Endodermal cell (in vitro differentiated cells): ENCODE measurements around the gene MAML2. TPM values are rescaled to one million over a fixed set of nuclear protein-coding genes. Genes with fewer than 3 reads are reported as not detected.

ENCODE experiments used
- DNase-seq: peaks from one replicate; pipeline ENCODE4 v3.0.0-alpha.2; 2017
- H3K27ac ChIP-seq: 2 replicates; pipeline ENCODE4 v1.5.1; 2013; ENCODE audit warnings: mild to moderate bottlenecking, low read depth, low read length, moderate library complexity
- H3K27me3 ChIP-seq: 2 replicates; pipeline ENCODE4 v1.6.1; 2013; ENCODE audit warnings: mild to moderate bottlenecking, low read length, moderate library complexity; ENCODE audit not compliant: insufficient read depth, control insufficient read depth, poor library complexity, severe bottlenecking
- H3K36me3 ChIP-seq: 2 replicates; pipeline ENCODE4 v1.7.0; 2013; ENCODE audit warnings: mild to moderate bottlenecking, low read length, moderate library complexity; ENCODE audit not compliant: control insufficient read depth, insufficient read depth
- H3K4me1 ChIP-seq: one replicate; pipeline ENCODE4 v1.7.0; 2013; ENCODE audit warnings: low read length; ENCODE audit not compliant: control insufficient read depth, insufficient read depth
- H3K4me3 ChIP-seq: 2 replicates; pipeline ENCODE4 v1.5.1; 2013; ENCODE audit warnings: mild to moderate bottlenecking, low read length, moderate library complexity
- H3K9ac ChIP-seq: 2 replicates; pipeline ENCODE4 v1.6.1; 2013; ENCODE audit warnings: mild to moderate bottlenecking, low read length, moderate library complexity; ENCODE audit not compliant: poor library complexity, severe bottlenecking; ENCODE audit errors: extremely low read depth
- H3K9me3 ChIP-seq: 2 replicates; pipeline ENCODE4 v1.6.1; 2013; ENCODE audit warnings: mild to moderate bottlenecking, low read length, moderate library complexity; ENCODE audit not compliant: control insufficient read depth
- H3K27ac Mint-ChIP-seq: 2 replicates; pipeline ENCODE4 v1.8.0; 2020; ENCODE audit warnings: mixed read lengths
- H3K27me3 Mint-ChIP-seq: 2 replicates; pipeline ENCODE4 v1.8.0; 2021; ENCODE audit warnings: mild to moderate bottlenecking, mixed read lengths; ENCODE audit not compliant: insufficient read depth
- H3K36me3 Mint-ChIP-seq: 2 replicates; pipeline ENCODE4 v1.8.0; 2020; ENCODE audit warnings: low read depth, mixed read lengths
- H3K4me1 Mint-ChIP-seq: 2 replicates; pipeline ENCODE4 v1.8.0; 2020; ENCODE audit warnings: mixed read lengths
- H3K4me3 Mint-ChIP-seq: 2 replicates; pipeline ENCODE4 v1.8.0; 2020; ENCODE audit warnings: mild to moderate bottlenecking, moderate library complexity, mixed read lengths
- H3K9me3 Mint-ChIP-seq: 2 replicates; pipeline ENCODE4 v1.8.0; 2020; ENCODE audit warnings: mild to moderate bottlenecking, mixed read lengths
- WGBS, 2 experiments: methylation state at CpG; one replicate each; pipeline versions ENCODE4 v1.1.5 to v1.1.7; 2013; ENCODE audit warnings: missing lambda C conversion rate in 2 of 2, mixed read lengths in 1 of 2; ENCODE audit not compliant: insufficient coverage in 1 of 2, insufficient read length in 1 of 2; 5-methylcytosine and 5-hydroxymethylcytosine counted together
- total RNA-seq, 2 donors: library from RNA; stranded (reverse); fragmentation: NEBNext Ultra II Directional in 1 of 2; extraction: Animal tissue kit (Norgen Biotek cat#: 25700) in 1 of 2; gene quantifications; 2 replicates in 1 of 2; 3 replicates in 1 of 2; pipeline ENCODE4 v1.2.1, GENCODE V29; 2021
- TF ChIP-seq, protein P1 (sequence below): fragments of 200-600 bp; sonication (generic); conservative IDR thresholded peaks from 2 replicates; pipeline ENCODE4 v1.5.0; 2021; ENCODE audit warnings: antibody characterized with exemption, mild to moderate bottlenecking

MAML2 gene
- total RNA-seq, 2 donors from 2014 or later: 6.6 to 8.0 TPM

DNA sequence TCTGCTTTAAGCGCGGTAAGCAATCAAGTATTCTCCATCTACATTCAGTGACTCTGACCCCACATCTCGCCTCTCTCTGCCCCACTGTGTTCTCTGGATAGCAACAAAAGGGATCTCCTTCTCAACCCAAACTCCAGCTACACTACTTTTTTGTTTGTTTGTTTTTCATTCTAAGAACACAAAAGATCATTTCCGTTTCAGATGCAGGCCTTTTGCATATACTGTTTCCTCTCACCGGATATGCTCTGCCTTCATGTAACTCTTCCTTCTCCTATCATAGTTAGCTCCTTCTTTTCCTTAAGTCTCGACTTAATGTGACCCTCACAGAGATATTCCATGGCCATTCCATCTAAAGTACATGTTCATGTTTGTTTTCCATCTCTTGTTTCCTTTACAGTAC is 239.3 kb downstream of the MAML2 start:
- Mint-ChIP-seq H3K27ac (no peak overlapping the region), H3K9me3 (no peaks in the 10 kb centered on the region), H3K4me3 (no peak overlapping the region), H3K27me3 (no peaks in the 10 kb centered on the region), H3K4me1 (peaks cover 16% of the 10 kb centered on the region), H3K36me3 (no peaks in the 10 kb centered on the region)
- DNase-seq: no peak
- TF ChIP-seq, protein P1, sequence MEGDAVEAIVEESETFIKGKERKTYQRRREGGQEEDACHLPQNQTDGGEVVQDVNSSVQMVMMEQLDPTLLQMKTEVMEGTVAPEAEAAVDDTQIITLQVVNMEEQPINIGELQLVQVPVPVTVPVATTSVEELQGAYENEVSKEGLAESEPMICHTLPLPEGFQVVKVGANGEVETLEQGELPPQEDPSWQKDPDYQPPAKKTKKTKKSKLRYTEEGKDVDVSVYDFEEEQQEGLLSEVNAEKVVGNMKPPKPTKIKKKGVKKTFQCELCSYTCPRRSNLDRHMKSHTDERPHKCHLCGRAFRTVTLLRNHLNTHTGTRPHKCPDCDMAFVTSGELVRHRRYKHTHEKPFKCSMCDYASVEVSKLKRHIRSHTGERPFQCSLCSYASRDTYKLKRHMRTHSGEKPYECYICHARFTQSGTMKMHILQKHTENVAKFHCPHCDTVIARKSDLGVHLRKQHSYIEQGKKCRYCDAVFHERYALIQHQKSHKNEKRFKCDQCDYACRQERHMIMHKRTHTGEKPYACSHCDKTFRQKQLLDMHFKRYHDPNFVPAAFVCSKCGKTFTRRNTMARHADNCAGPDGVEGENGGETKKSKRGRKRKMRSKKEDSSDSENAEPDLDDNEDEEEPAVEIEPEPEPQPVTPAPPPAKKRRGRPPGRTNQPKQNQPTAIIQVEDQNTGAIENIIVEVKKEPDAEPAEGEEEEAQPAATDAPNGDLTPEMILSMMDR: no peak
- Histone ChIP-seq H3K36me3 (no peaks in the 10 kb centered on the region), H3K4me3 (no peak overlapping the region), H3K27ac (no peak overlapping the region), H3K27me3 (no peaks in the 10 kb centered on the region), H3K4me1 (no peaks in the 10 kb centered on the region), H3K9me3 (no peaks in the 10 kb centered on the region), H3K9ac (no peak overlapping the region)
- 92 to 93% methylated on average over 6 of the region's 6 CpGs for WGBS, 2 experiments

DNA sequence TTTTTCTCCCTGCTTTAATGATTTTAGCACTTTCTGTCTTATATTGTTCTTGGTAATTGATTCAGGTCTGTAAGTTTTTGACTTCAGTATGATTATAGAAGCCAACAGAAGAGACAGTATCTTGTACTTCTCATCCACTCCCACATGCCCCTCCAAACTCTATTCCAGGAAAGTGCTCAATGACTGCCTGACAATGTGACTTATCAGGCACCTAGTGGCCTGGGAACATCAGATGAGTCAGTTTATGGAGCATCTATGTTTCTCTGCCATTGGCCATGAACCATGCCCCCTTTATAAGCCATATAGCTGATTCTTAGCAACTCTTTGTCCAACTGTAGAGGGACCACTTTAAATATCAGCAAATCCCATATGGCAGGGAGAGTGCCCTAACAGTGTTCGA is 239.9 kb downstream of the MAML2 start:
- Histone ChIP-seq H3K9ac (no peak overlapping the region), H3K27me3 (no peaks in the 10 kb centered on the region), H3K36me3 (no peaks in the 10 kb centered on the region), H3K4me1 (no peaks in the 10 kb centered on the region), H3K9me3 (no peaks in the 10 kb centered on the region), H3K27ac (no peak overlapping the region), H3K4me3 (no peak overlapping the region)
- TF ChIP-seq, protein P1: no peak
- WGBS, 2 experiments: 95 to 100% methylated on average over 1 of the region's 1 CpG
- no peak overlapping the region for H3K4me3 Mint-ChIP-seq
- H3K27ac Mint-ChIP-seq: no peak overlapping the region
- no peaks in the 10 kb centered on the region for H3K27me3 Mint-ChIP-seq
- no peaks in the 10 kb centered on the region for H3K9me3 Mint-ChIP-seq
- DNase-seq: no peak
- H3K36me3 Mint-ChIP-seq: no peaks in the 10 kb centered on the region
- peaks cover 22% of the 10 kb centered on the region for H3K4me1 Mint-ChIP-seq

DNA sequence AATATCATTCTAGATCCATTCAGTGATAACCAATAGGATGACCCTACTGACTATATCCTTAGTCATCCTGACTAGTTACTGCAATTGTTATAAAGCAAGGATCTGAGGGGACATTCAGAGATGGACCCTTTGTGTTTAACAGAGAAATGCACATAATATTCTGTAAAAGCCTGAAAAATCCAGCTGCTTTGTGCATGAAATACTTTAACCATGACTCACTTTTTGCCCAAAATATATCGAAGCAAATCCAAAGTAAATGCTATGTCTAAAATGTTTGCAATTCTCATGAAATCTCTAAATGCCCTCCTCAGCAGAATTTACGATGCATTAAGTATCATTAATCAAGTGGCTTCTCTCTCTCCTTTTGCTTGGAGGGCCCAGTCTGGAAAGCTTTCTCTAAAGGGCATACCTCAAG is 240.3 kb downstream of the MAML2 start:
- Histone ChIP-seq H3K9me3 (no peaks in the 10 kb centered on the region), H3K4me3 (no peak overlapping the region), H3K36me3 (no peaks in the 10 kb centered on the region), H3K4me1 (no peaks in the 10 kb centered on the region), H3K27me3 (no peaks in the 10 kb centered on the region), H3K27ac (no peak overlapping the region), H3K9ac (no peak overlapping the region)
- H3K36me3 Mint-ChIP-seq: no peaks in the 10 kb centered on the region
- no peak overlapping the region for H3K27ac Mint-ChIP-seq
- no peaks in the 10 kb centered on the region for H3K9me3 Mint-ChIP-seq
- H3K4me1 Mint-ChIP-seq: peaks cover 24% of the 10 kb centered on the region
- H3K27me3 Mint-ChIP-seq: no peaks in the 10 kb centered on the region
- TF ChIP-seq, protein P1: no peak
- no peak for DNase-seq
- WGBS, 2 experiments: 94 to 100% methylated on average over 2 of the region's 2 CpGs
- no peak overlapping the region for H3K4me3 Mint-ChIP-seq
